Measurements from ENCODE around the gene UNC50.
"Not testable (repeated sequence)": the region's sequence is repeated elsewhere in the genome, so short reads cannot be mapped to it uniquely, and the experiment has no call there.

Gene UNC50

DNA sequence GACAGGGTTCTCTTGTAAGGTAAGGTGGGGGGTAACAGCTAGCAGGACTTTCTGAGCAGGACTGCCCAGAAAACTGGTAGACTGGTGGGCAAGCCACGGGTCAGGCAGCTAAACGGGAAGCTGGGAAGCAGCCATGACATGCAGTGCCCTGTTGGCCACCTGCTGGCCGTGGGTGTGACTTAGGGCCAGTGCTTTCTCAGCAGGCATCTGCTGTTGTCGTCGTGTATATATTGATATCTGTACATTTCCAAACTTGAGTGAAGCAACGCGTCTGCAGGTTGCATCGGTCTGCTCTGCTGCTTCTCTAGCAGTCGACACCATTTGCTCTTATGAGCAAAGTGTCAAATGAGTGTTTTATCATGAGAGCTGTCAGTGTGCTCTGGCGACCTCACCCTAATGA lies 31.1 kb upstream of the UNC50 start:
- DNase-seq: no peak

DNA sequence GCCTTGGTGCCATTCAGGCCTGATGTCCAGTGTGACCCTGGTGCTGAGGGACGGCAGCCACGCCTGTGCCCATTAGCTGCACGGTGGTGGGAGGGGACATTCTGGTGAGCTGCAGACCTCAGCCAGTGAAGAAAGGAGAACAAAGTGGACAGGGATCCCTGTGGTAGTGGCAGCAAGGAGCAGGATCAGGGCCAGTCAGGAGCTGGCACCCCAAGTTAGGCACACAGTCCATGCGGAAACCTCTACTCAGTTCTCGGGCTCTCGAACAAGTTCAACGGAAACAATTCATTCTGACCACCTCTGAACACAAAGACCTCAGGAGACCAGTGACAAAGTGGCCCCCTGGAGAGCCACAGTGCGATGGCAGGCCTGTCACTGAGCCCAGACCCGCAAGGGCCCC lies 30.2 kb upstream of the UNC50 start:
- no peak for DNase-seq

DNA sequence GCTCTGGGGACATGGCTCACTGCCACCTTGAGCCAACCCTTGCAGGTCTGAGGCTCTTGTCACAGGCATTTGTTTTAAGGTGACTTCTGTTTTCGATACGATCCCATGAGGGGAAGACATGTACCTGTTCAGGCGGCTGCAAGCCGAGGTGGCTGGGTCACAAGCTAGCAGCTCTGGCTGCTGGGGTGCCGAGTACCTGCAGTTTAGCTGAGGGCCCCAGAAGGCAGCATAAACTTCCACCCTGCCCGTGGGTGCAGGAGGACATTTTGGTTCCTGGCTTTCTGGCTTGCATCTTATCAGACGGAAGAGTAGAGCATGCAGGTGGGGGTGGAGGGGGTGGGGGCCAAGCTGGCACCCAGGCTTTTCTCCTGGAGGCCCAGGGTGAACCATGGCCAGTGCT lies 28.5 kb upstream of the UNC50 start:
- DNase-seq: no peak

DNA sequence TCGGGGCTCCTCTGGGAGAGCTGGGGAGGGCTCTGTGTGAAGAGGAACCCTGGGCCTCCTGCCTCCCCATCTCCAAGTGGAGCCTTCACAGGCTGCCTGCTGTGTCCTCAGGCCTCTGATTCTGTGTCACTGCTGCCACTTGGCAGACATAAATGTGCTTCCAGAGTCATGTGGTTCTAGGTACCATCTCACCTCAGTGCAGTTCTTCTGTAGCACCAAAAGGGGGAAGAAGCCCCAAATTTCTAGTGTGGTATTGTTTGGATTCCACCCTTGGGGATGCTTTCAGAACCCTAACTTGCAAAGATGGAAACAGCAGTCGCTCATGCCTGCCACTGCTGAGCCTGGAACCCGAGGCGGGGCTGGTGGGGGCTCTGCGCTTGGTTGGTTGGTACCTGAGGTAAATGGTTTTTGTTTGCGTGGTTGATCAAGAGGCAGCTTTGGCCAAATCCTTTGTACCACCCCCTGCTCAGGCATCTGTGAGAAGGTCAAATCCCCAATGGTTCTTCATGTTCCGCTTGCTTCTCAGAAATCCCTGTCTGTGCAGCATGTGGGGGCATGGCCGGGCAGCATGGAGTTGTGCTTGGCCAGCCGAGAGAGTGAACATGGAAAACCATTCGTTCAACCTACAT lies 27.6 kb upstream of the UNC50 start:
- DNase-seq: no peak

DNA sequence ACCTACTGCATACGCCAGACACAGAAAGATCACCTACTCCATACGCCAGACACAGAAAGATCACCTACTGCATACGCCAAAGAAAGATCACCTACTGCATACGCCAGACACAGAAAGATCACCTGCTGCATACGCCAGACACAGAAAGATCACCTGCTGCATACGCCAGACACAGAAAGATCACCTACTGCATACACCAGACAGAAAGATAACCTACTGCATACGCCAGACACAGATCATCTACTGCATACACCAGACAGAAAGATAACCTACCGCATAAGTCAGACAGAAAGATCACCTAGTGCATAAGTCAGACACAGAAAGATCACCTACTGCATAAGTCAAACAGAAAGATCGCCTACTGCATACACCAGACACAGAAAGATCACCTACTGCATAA lies 25.9 kb upstream of the UNC50 start:
- DNase-seq: no peak

DNA sequence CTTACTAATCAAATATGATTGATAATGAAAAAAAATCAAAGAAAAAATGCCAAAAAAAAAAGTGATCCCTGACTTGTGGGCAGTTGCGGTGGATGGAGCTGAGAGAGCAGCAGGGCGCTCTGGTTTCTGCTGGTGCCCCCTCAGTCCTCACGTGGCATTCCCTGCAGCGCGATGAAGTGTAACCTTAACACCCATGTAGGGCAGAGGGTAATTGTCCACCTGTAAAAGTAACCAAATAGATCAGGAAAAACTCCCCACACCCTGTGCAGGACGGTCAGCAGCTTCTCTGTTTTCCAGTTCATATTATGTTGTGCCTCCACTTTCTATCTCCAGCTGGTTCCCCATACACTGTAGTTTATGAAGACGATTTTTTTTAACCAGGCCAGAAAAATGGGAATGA lies 25.1 kb upstream of the UNC50 start:
- DNase-seq: no peak

DNA sequence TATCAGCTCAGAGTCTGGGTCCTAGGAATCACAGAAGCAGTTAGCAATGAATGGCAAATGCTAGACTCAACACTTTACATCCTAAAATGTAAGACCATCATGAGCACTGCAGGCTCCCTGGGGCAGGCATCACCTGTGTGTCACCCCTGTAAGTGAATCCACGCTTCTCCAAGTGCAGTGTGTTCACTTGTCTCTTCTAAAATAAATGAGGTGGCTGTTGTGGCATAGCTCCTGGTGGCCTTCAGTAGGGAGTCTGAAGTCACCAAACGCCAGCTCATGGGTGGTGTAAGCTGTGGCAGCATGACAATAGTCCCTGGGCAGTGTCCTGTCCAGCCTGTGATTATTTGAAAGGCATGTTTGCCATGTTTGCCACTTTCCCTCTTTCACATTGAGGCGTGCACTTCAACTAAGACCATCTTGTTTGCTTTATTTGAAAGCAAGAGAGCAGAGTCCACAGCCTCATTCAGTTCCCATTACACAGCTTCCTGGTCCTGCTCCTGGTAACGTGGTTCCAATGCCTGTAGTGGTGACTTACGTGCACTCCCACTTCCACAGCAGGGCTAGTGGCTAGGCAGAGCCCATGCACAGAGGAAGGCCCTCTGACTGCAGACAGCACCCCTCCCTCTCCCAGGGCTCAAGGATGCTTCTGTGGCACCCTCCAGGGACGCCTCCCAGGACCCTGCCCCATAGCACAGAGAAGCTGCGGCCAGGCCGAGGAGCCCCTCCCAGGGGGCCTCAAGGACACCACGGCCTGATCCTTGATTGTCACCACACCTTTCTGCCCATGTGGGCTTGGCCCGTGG lies 24.4 kb upstream of the UNC50 start:
- no peak for DNase-seq

DNA sequence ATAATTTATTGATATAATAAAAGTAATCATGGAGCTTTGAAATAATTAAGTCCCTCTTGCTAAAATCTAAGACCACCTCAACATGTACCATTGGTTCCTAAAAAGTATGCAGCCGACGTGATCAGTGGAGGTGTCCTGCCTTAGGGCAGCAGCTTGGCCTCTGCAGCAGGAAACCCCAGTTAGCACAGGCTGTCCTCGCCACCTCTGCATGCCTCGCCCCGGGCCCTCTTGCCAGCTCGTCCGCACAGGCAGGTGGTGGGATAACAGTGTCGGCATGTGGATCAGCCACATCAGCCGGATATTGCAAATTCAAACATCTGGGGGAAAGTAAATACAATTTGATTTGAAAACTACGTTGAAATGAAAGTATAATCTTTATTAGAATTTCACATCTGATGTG lies 23.0 kb upstream of the UNC50 start:
- DNase-seq: no peak

DNA sequence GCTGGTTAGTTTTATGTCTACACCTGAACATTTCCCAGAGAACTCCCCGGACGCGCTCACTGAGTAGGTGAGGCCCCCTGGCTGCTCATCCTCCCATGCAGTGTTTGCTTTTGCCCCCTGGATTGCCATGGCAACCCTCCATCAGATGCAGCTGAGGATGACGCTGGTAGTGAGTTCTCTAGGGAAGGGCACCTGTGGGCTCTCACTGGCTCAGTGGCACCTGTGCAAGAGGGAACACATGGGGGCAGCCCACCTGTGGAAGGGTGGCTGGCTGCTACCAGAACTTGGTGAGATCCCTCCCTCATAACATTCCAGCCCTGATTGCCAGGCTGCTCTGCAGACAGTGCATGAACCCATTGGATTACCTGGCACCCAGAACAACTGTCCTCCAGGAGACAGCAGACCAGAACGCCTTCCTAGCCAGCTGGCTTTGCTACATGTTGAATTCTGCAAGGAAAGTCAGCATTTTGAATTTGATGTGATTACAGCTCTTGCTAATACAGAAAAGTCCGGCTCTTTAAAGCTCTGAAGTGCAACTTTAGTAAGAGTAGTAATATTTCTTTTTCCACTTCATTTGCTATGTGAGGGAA lies 21.7 kb upstream of the UNC50 start:
- no peak for DNase-seq

DNA sequence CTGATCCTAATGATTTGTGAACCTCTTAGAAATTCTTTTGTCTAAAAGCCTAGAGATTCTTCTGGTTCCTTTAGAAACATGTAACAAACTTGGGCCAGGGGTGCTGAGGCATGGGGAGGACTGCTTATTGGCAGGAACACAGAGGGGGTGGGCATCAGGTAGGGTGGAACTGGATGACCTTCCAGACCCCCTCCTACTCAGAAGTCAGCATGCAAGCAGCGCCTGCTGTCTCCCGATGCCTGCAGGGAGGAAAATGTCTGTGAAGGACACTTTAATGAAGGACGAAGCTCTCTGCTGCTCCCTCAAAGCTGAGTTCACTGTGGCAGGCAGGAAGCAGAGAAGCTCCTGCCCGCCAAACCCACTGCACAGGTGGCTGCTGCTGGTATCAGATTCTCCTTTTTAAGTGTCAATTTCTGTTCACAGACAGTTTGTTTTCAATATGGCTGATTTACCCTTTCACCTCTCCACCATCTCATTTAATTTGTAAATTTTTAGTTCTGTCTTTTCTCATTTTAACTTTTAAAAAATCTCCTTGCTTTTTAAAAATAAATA lies 19.4 kb upstream of the UNC50 start:
- no peak for DNase-seq

DNA sequence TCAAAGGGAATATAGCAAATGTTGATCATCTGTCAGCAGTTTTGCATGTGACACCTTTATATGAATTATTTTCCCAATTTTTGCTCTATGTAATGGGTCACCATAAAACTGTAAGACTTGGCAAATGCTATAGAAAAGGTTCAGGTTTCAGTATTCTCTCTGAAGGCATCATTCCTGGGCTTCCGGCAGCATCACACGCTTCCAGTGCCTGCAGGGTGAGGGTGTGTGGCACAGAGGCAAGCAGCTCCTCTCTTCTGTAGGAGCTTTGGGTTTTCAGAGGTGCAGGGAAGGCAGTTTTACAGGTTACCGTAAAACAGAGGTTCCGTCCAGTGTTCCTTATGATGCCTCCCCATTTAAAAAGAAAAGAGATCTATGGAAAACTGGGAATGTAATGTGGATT lies 18.9 kb upstream of the UNC50 start:
- no peak for DNase-seq

DNA sequence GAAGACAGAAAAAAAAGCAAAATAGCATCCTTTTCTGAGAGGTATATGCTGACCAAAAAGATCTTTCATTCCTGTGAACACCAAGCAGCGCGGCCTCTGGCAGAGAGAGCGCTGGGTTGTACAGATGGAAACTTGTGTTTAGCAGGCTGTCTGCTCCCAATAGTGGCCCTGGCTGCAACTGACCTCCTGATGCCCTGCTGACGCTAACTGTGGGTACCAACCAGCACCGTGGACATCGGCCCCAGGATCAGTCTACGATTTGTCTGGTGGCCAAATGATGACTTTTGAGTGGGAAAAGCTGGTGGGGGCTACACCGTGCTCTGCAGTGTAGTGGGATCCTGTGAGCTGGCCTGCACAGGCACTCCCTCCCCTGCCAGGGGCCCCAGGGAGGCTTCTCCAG lies 15.8 kb upstream of the UNC50 start:
- no peak for DNase-seq

DNA sequence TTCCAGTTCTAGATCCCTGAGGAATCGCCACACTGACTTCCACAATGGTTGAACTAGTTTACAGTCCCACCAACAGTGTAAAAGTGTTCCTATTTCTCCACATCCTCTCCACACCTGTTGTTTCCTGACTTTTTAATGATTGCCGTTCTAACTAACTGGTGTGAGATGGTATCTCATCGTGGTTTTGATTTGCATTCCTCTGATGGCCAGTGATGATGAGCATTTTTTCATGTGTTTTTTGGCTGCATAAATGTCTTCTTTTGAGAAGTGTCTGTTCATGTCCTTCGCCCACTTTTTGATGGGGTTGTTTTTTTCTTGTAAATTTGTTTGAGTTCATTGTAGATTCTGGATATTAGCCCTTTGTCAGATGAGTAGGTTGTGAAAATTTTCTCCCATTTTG lies 13.7 kb upstream of the UNC50 start:
- DNase-seq: not testable (repeated sequence)

DNA sequence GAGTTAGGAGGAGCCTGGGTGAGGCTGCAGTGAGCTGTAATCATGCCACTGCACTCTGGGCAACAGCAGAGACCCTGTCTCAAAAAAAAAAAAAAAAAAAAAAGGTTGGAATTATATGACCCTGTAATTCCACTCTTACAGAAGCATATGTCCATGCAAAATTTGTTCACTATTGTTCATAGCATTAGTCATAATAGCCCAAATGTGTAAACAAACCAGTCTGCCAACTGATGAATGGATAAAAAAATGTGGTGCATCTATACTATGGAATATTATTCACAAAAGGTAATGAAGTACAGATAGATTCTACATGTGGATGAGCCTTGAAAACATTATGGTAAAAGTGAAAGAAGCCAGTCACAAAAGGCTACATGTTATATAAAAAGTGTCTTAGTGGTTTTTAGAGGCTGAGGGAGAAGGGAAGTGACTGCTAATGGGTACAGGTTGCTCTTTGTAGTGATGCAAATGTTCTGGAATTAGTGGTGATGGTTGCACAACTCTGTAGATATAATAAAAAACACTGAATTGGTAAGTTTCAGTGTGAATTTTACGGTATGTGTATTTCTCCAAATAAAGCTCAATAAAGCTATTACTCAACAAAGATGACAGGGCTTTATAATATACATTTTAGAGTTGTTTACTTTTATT lies 9.5 kb upstream of the UNC50 start:
- DNase-seq: no peak

DNA sequence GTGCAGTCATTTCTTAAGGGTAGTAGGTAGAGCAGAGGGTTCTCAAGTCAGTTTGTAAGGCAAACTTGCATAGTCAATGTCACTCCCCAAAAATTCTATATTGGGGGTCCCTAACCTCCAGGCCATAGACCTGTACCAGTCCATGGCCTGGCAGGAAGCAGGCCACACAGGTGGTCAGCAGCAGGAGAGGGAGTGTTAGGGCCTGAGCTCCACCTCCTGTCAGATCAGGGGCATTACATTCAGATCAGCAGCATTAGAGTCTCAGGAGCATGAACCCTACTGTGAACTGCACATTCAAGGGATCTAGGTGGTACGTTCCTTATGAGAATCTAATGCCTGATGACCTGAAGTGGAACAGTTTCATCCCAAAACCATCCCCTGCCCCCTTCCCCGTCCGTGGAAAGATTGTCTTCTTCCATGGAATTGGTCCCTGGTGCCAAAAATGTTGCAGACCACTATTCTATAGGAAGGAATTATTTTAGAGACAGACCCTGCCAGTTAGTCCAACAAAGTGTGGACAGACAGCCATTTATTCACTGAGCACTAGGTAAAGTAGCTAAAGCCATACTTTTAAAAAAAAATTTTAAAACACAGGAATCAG lies 6.8 kb upstream of the UNC50 start:
- DNase-seq: no peak

DNA sequence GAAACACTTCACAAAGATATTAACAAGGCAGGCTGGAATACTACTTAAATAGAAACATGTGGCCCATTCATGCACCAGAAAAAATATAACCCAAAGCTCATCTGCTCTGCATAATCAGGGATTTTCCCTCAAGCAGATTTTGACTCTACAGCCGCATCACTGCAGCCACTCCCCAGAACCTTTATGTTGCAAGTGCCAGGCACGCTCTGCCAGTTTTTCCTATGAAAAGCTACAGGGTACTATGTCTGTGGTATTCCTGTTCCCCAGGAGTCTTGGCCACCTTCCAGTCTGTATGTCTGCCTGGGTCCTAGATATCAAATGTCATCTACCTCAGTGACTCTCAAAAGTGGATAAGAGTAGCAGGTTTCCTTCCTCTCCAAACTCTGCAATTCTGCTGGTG lies 3.8 kb upstream of the UNC50 start:
- no peak for DNase-seq

DNA sequence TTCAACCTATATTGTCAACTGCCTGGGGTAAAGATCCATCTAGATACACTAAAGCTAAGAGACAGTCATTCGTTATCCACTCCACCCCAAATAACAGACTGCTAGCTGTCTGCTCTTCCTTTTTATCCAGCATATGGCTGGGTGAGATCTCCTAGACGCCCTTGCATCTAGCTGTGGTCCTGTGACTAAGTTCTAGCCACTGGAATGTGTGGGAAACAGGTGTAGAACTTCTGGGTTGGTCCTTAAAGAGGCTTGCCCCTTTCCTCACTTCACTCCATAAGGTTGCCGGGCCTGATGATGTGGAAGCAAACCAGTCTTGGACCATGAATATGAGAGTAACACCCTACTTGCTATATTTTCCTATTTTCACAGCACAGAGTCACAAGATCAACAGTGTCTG lies 3.3 kb upstream of the UNC50 start:
- no peak for DNase-seq

DNA sequence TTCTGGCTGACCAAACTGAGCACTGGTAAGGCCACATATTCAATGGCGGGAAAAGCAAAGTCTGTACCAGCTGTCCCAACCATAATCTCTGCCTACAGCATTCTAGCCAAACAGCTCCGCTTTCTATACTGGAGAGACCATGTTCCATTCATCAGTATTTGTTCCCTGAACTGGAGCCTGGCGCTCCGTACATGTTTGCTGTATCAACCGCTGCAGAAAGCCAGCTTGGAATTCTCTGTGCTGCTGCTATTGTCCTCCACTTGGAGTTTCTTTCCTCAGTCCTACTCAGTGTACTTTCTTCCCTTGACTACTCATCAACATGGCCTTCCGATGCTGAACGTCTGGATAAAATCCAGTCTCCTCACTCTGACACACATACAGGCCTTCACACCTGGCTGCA lies 2.0 kb upstream of the UNC50 start:
- no peak for DNase-seq

DNA sequence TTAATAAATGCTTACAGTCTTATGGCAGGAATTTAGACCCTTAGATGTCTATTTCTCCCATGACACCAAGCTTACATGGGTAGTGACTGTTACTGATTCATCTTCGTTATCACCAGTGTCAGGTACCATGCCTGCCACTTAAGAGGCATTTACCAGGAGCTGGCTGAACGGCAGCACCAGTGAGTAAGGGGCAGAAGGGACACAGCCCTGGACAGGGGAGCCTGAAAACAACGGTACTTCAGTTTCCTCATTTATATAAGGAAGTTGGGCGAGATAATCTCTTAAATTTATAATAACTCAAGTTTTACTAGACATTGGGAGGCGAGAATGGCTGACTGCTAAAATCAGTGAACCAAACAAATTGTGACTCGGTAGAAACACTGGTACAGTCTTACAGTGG lies 1.3 kb upstream of the UNC50 start:
- DNase-seq: no peak

DNA sequence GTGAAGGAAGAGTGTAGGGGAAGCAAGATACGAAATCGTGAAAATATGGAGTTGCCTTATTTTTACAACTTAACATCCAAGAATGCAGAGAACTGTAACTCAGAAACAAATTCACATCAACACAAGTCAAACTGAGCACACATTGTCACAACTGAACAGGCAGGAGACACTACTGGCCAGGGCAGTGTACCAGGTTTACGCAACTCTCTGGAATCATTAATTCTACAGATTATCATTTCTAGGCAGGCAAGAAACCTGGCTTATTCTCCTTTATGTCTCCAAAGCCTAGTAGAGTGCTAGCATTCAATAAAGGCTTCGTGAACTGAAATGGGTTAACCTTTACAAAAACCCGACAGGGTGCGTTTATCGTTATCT lies 661 bp upstream of the UNC50 start:
- no peak for DNase-seq

DNA sequence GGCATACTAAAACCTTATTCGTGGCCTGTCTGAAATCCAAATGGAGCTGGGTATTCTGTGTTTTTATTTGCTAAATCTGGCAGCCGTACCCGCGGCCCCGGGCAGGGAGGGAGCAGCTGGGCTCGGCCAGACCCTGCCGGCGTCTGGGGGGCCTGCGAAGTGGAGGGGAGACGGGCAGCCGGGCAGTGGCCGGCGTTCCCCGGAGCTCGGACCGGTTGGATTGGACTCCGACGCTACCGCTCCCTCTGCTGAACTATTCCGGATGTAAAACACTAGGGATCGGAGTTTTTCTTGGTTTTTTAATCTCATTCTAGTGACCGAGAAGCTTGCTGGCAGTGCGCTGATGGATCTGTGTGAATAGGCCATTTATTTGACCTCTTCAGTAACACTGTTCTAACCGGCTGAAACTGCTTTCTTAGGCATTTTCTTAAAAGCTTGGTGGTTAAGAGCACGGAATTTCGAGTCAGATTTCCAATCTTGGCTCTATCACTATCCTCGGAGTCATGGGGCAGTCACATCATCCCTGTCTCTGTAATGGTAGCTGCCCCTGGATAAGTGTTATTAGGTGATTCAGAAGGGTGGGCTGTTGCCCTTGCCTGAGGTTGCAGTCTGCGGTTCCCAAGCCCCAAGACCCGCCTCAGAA lies 694 bp downstream of the UNC50 start:
- DNase-seq: no peak

DNA sequence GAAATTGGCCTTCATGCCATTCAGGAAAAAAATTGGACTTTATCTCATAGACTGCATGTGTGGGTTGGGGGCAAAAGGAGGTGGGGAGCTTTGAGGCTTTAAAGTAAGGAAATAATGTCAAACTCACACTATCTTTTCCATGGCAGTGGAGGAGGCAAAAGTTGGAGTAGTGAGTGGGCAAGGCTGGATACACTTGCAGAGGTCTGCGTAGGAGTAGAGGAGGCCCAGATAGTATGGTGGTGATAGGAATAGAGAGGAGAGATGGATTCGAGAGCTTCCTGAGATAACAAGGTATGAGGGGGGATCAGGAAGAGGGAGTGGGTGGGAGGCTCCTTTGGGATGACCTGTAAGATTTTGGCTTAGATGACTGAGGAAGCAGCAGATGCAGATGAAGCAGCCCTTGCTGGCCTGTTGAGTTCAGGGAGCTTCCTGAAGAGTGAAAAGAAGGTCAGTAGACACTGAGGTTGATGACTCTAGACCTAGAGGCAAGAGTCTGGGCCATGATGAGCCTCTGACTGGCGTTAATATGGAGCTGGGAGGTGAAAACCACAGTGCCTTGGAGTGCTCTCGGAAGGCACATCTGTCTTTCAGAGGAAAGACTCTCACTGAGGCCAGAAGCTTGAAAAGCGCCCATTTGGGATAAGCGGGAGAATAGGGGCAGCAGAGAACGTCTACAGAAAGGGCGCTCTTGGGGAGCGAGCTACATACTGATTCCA lies 5.8 kb downstream of the UNC50 start:
- no peak for DNase-seq

Data from activated gamma-delta T cell treated with Interleukin-2 at 50 U/mL for 16 hours (primary cell).